HG03521 (cell line): ENCODE results near the gene NDUFV2.
"Not testable (repeated sequence)": the region's sequence is repeated elsewhere in the genome, so short reads cannot be mapped to it uniquely, and the experiment has no call there.

ENCODE experiments used
- ATAC-seq: cut with Tn5 transposase; IDR thresholded peaks from one replicate; pipeline ENCODE4 v1.9.1; 2021; ENCODE audit warnings: mild to moderate bottlenecking, moderate library complexity; ENCODE audit not compliant: unreplicated experiment

The NDUFV2 gene

GRCh38 chr18:9147440-9148202 is 45.1 kb downstream of the NDUFV2 start:
- ATAC-seq: no peak

GRCh38 chr18:9148203-9148552 is 45.7 kb downstream of the NDUFV2 start:
- ATAC-seq: no peak

- no peak for ATAC-seq
These were observed 47.6 kb downstream of the NDUFV2 start for GRCh38 chr18:9150121-9150520.

GRCh38 chr18:9153256-9153655 is 50.8 kb downstream of the NDUFV2 start:
- ATAC-seq: no peak

DNA sequence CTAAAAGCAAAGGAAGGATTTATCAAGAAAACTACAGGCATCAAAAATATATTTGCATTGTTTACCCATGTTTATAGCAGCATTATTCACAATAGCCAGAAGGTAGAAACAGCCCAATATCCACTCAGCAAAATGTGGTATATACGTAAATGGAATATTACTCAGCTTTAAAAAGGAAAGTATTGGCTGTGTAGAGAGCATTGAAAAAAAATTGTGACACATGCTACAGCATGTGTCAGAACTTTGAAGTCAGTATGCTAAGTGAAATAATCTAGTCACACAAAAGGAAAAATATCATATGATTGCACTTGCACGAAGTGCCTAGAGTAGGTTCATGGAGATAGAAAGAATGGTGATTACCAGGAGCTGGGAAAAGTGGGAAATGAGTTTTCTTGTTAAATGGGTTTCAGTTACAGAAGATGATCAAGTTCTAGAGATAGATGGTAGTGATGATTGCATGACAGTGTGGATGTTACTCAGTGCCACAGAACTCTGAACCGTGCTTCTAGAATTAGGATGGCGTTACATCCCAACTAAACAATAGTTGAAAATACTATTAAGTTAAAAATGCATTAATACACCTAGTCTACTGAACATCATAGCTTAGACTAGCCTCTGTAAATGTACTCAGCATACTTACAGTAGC is 54.2 kb downstream of the NDUFV2 start:
- no peak for ATAC-seq

GRCh38 chr18:9157806-9158205 is 55.3 kb downstream of the NDUFV2 start:
- no peak for ATAC-seq

DNA sequence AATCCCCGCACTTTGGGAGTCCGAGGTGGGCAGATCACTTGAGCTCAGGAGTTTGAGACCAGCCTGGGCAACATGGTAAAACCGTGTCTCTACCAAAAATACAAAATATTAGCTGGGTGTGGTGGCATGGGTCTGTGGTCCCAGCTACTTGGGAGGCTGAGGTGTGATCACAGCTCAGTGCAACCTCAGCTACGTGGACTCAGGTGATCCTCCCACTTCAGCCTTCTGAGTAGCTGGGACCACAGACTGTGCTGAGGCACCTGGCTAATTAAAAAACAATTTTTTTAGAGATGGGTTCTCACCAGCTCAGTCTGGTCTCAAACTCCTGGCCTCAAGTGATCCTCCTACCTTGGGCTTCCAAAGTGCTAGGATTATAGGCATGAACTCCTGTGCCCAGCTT is 57.5 kb downstream of the NDUFV2 start:
- ATAC-seq: no peak

GRCh38 chr18:9162663-9163062 is 60.2 kb downstream of the NDUFV2 start:
- ATAC-seq: not testable (repeated sequence)

GRCh38 chr18:9164149-9164548 is 61.6 kb downstream of the NDUFV2 start:
- not testable (repeated sequence) for ATAC-seq

DNA sequence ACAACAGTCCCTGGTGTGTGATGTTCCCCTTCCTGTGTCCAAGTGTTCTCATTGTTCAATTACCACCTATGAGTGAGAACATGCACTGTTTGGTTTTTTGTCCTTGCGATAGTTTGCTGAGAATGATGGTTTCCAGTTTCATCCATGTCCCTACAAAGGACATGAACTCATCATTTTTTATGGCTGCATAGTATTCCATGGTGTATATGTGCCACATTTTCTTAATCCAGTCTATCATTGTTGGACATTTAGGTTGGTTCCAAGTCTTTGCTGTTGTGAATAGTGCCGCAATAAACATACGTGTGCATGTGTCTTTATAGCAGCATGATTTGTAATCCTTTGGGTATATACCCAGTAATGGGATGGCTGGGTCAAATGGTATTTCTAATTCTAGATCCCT is 63.4 kb downstream of the NDUFV2 start:
- not testable (repeated sequence) for ATAC-seq

- not testable (repeated sequence) for ATAC-seq
These were observed 67.0 kb downstream of the NDUFV2 start for GRCh38 chr18:9169515-9169914.

DNA sequence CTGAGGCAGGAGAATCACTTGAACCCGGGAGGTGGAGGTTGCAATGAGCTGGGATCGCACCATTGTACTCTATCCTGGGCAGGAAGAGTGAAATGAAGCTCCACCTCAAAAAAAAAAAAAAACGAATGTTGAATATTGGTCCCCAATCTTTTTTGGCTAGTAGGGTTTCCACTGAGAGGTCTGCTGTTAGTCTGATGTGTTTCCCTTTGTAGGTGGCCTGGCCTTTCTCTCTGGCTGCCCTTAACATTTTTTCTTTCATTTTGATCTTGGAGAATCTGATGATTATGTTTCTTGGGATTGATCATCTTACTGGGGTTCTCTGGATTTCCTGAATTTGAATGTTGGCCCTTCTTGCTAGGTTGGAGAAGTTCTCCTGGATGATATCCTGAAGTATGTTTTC is 69.4 kb downstream of the NDUFV2 start:
- not testable (repeated sequence) for ATAC-seq

GRCh38 chr18:9172506-9173127 is 70.1 kb downstream of the NDUFV2 start:
- ATAC-seq: no peak

DNA sequence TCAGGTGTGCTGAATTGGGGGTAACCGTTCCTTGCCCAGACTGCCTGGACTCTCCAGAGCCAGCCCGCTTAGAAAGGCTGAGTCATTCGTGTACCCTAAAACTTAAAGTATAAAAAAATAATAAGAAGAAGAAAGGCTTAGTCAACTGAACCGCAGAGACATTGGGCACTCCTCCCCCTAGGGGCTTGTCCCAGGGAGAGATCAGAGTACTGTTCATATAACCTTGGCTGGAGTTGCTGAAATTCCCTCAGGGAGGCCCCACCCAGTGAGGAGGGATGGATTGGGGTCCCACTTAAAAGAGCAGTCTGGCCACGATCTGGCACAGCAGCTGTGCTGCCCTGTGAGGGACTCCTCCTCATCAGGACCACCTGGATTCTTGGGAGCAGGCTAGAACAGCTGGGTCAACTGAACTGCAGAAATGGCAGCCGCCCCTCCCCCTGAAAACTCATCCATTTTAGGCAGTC is 71.3 kb downstream of the NDUFV2 start:
- no peak for ATAC-seq

DNA sequence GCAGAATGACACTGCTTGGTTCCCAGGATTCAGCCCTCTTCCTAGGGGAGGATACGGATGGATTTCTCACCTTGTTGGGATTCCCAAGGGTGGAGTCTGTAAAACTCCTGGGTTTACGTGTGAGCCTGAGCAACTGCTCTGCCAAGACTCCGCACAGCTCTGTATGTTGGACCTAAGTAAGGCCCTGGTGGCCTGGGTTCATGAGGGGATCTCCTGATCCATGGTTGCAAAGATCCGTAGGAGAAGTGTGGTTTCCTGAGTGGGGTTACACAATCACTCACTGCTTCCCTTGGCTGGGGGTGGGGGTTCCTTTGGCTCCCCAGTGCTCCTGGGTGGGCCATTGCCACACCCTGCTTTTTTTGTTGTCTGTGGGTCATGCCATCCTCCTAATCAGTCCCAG is 71.8 kb downstream of the NDUFV2 start:
- no peak for ATAC-seq

DNA sequence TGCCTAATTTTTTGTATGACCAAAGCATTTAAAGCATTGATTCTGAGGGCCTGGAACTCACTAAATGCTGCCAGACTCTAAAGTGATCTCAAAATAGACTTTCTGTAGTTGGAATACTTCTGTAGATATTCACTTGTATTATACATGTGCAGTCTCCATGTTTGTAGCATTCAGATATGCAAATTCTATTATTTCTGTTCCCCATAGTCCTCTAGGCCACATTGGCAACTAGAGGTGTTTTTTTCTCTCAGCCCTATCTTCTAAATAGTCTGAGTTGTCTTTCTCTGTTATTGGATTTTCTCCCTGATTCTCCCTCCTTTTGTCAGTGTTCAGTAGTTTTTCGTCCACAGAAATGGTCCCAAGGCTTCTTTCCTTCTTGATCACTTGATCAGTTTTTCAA is 72.6 kb downstream of the NDUFV2 start:
- no peak for ATAC-seq

DNA sequence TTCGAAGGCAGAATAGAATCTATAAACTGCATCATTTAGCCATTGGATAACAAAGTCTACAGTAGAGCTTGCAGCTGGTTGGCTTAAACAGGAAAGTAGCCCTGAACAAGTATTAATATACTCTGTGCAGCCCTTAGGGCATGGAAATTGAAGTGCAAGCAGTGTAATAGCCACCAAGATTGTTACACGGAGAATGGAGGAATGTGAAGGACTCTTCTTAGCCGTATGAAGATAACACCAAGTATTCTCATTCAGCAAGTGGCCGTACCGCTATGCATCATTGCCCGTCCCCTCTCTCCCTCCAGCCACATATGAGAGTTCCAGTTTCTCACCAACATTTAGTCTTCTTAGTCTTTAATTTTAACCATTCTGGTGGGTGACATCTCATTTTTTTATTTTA is 74.5 kb downstream of the NDUFV2 start:
- no peak for ATAC-seq

DNA sequence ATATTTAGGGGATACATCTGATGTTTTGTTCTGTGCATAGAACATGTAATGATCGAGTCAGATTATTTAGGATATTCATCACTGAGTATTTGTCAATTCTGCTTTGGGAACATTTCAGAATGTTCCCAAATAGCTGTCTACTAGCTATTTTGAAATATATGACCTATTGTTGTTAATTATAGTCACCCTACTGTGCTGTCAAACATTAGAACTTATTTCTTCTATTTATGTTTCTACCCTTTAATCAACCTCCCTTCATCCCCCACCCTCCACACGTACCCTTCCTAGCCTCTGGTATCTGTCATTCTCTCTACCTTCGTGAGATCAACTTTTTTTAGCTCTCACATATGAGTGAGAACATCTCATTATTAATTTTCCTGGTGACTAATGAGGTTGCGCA is 75.0 kb downstream of the NDUFV2 start:
- no peak for ATAC-seq

DNA sequence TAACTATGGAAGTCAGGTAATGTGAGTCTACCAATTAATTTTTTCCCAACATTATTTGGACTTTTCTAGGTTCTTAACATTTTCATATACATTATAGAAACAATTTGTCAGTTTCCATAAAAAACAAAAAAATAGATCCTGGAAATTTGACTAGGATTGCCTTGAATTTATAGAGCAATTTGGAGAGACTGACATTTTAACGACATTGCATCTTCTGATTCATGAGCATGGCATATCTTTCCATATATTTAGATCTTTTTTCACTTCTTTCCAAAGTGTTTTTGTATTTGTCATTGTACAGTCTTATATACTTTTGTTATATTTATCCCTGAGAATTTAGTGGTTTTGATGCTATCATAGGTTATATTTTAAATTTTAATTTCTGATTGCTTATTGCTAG is 76.1 kb downstream of the NDUFV2 start:
- ATAC-seq: no peak

DNA sequence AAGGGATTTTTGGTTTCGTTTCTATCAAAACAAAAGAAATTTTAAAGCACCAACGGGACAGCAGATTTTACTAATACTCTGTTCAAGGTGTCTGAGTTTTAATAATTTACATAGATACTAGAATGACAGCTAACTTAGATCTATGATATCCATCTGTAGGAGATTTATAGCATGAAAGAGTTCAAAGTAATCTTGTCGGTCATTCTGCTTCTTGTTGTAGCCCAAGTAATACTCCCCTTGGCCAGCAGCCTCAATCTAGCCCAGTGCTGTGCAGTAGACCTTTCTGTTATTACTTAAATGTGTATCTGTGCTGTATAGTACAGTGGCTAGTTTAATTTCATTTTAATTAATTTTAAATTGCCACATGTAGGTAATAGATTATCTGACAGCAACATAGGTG is 78.8 kb downstream of the NDUFV2 start:
- no peak for ATAC-seq

DNA sequence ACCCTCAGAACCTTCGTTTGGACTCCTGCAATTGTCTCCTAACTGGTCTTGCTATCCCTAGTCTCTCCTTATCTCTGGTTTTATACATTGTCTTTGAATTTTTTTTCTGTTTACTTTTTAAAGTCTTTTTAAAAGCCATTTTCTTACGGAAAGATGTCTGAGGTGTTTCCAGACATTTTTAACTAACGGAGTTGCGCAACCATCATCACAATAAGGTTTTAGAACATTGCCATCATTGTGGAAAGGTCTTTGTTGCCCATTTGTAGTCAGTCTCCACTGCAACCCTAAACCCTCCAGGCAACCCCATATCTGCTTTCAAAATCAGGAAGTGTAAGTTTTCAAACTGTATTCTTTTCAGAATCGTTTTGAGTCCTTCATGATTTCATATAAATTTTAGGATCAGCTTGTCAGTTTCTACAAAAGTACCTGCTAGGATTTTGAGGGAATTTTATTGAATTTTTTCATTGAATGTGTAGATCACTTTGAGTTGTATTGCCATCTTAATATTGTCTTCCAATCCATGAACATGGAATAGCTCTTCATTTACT is 80.4 kb downstream of the NDUFV2 start:
- ATAC-seq: no peak
